GM12865 (cell line): Measurements from ENCODE around the gene DENND5B.
"Not testable (repeated sequence)": the region's sequence is repeated elsewhere in the genome, so short reads cannot be mapped to it uniquely, and the experiment has no call there.

ENCODE experiments used
- DNase-seq: peaks from one replicate; pipeline ENCODE4 v3.0.0; 2010; ENCODE audit warnings: low read depth
- H3K4me3 ChIP-seq: 2 replicates; pipeline ENCODE4 v1.5.1; 2011; ENCODE audit warnings: mild to moderate bottlenecking, low read depth, low read length, control low read depth
- TF ChIP-seq, protein P1 (sequence below): IDR thresholded peaks from 2 replicates; pipeline ENCODE4 v1.5.1; 2011; ENCODE audit warnings: low read length, control low read depth, low read depth, inconsistent platforms; ENCODE audit not compliant: insufficient read depth; ENCODE audit errors: missing control alignments

The DENND5B gene

DNA sequence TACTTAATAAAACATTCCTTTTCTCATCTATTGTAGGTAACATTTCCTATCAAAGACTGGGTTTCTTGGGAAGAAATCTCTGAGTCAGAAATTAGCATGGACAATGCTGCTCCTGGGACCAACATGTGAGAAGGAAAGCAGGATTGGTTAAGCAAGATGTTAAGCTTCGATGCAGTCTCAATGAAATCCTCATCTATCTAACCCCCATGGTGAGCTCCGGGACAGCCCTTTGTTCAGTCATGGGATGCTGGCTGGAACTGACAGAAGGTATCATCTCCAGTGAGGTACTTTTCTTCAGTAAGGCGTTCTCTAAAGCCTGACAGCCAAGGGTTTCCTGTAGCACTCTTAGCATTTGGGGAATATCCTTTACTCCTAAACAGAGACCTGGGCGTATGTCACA lies 182.2 kb downstream of the DENND5B start:
- TF ChIP-seq, protein P1, sequence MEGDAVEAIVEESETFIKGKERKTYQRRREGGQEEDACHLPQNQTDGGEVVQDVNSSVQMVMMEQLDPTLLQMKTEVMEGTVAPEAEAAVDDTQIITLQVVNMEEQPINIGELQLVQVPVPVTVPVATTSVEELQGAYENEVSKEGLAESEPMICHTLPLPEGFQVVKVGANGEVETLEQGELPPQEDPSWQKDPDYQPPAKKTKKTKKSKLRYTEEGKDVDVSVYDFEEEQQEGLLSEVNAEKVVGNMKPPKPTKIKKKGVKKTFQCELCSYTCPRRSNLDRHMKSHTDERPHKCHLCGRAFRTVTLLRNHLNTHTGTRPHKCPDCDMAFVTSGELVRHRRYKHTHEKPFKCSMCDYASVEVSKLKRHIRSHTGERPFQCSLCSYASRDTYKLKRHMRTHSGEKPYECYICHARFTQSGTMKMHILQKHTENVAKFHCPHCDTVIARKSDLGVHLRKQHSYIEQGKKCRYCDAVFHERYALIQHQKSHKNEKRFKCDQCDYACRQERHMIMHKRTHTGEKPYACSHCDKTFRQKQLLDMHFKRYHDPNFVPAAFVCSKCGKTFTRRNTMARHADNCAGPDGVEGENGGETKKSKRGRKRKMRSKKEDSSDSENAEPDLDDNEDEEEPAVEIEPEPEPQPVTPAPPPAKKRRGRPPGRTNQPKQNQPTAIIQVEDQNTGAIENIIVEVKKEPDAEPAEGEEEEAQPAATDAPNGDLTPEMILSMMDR = no peak
- no peak for DNase-seq
- H3K4me3 ChIP-seq = no peak overlapping the region

- no peak overlapping the region for H3K4me3 ChIP-seq
- peak; percentile 68 for DNase-seq
- TF ChIP-seq, protein P1 = no peak
Observed at GRCh38 chr12:31407562-31407961, 183.4 kb downstream of the DENND5B start.

GRCh38 chr12:31406345-31406744 lies 184.6 kb downstream of the DENND5B start:
- peak; percentile 86 for DNase-seq
- H3K4me3 ChIP-seq = 0 out of 2 replicates have a peak overlapping the region, but pooled peaks have one; percentile 5
- TF ChIP-seq, protein P1 = no peak

DNA sequence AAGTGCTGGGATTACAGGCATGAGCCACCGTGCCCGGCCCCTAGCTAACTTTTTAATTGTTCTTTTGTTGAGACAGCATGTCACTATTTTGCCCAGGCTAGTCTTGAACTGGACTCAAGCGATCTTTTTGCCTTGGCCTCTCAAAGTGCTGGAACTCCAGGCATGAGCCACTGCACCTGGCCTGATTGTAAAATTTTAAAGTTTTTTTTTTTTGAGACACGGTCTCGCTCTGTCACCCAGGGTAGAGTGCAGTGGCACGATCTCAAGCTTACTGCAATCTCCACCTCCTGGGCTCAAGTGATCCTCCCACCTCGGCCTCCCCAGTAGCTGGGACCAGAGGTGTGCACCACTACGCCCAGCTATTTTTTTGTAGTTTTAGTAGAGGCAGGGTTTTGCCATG lies 185.9 kb downstream of the DENND5B start:
- TF ChIP-seq, protein P1 = no peak
- DNase-seq = no peak
- no peak overlapping the region for H3K4me3 ChIP-seq

- peak; percentile 94 for DNase-seq
- not testable (repeated sequence) for H3K4me3 ChIP-seq
- TF ChIP-seq, protein P1 = peak; percentile 90
Observed at GRCh38 chr12:31403099-31403607, 187.8 kb downstream of the DENND5B start.

DNA sequence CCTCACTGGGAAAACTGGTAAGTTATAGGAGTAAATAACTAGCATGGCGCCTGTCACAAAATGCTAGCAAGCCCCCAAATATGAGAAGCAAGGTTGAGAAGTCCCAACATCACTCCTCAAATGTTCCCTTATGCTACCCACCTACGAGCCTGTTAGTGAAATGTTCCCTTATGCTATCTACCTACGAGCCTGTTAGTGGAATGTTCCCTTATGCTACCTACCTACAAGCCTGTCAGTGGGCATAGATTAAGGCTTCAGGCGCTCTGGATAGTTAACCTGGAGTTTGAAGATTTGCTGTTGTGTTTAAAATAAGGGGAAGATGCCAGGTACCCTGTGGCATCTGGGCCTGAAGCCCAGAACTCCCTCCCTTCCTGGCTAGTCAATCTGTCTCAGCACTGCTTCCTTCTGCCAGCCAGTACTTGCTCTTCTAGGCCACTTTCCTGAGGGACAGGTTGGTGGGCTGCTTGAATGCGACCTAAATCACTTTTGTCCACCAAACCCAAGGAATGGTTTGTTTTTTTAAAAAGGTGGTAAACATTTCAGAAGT lies 197.9 kb downstream of the DENND5B start:
- no peak for DNase-seq
- TF ChIP-seq, protein P1 = no peak
- H3K4me3 ChIP-seq = no peak overlapping the region

GRCh38 chr12:31390991-31391390 lies 199.9 kb downstream of the DENND5B start:
- TF ChIP-seq, protein P1 = no peak

More at GRCh38 chr12:31390991-31391390, 199.9 kb downstream of the DENND5B start:
- DNase-seq = no peak
- H3K4me3 ChIP-seq = no peak overlapping the region
